HG03460 (cell line): ENCODE results near the gene WFDC8.

Source experiments
- ATAC-seq: cut with Tn5 transposase; IDR thresholded peaks from one replicate; pipeline ENCODE4 v1.9.1; 2021; ENCODE audit not compliant: unreplicated experiment

The WFDC8 gene

GRCh38 chr20:45550765-45551164, 28.3 kb downstream of the WFDC8 start:
- no peak for ATAC-seq

GRCh38 chr20:45548410-45548809, 30.7 kb downstream of the WFDC8 start:
- ATAC-seq, result no peak

- ATAC-seq, result no peak
Observed at GRCh38 chr20:45547206-45547770, 31.8 kb downstream of the WFDC8 start, which contains the start of gene EPPIN. EPPIN (minus strand) TSS chr20:45547401; CDS start chr20:45547357, 44 bp downstream.

GRCh38 chr20:45545754-45546453, 33.2 kb downstream of the WFDC8 start:
- ATAC-seq, result no peak

GRCh38 chr20:45545351-45545750, 33.7 kb downstream of the WFDC8 start:
- ATAC-seq, result no peak

- no peak for ATAC-seq
Observed at GRCh38 chr20:45539382-45539781, 39.7 kb downstream of the WFDC8 start, which contains the start of gene WFDC6. WFDC6 (minus strand) TSS chr20:45539482; CDS start chr20:45539407, 75 bp downstream.

GRCh38 chr20:45538209-45538799, 40.8 kb downstream of the WFDC8 start:
- no peak for ATAC-seq

GRCh38 chr20:45527294-45527693, 51.8 kb downstream of the WFDC8 start:
- no peak for ATAC-seq

GRCh38 chr20:45523821-45524220, 55.3 kb downstream of the WFDC8 start:
- no peak for ATAC-seq

- ATAC-seq, result no peak
Observed at GRCh38 chr20:45518282-45518681, 60.8 kb downstream of the WFDC8 start.

GRCh38 chr20:45515147-45515913, 63.8 kb downstream of the WFDC8 start, which contains the start of gene SPINT3:
SPINT3 (minus strand) TSS chr20:45515622; CDS start chr20:45515608, 14 bp downstream.
- no peak for ATAC-seq

- no peak for ATAC-seq
Observed at GRCh38 chr20:45510242-45510862, 68.7 kb downstream of the WFDC8 start.

- no peak for ATAC-seq
Observed at GRCh38 chr20:45509091-45509490, 70.0 kb downstream of the WFDC8 start.

GRCh38 chr20:45508068-45508886, 70.8 kb downstream of the WFDC8 start:
- no peak for ATAC-seq

GRCh38 chr20:45507011-45507820, 71.9 kb downstream of the WFDC8 start:
- ATAC-seq, result no peak

- no peak for ATAC-seq
Observed at GRCh38 chr20:45506398-45506797, 72.7 kb downstream of the WFDC8 start.

- ATAC-seq, result no peak
Observed at GRCh38 chr20:45503403-45503802, 75.7 kb downstream of the WFDC8 start.

GRCh38 chr20:45502561-45502960, 76.5 kb downstream of the WFDC8 start:
- no peak for ATAC-seq
